H1 (cell line): ENCODE results near the gene KCNS3. TPM values are rescaled to one million over a fixed set of nuclear protein-coding genes. Genes with fewer than 3 reads are reported as not detected.
"Not testable (repeated sequence)": the region's sequence is repeated elsewhere in the genome, so short reads cannot be mapped to it uniquely, and the experiment has no call there.

Experiments
- CTCF ChIA-PET: fragments of 300-600 bp; sonication (Branson Sonifier 250); formaldehyde crosslinking; loops from one replicate; lab custom pipeline; 2021; ENCODE audit not compliant: partially characterized antibody; lab: Charles Lee
- POLR2A ChIA-PET: fragments of 300-600 bp; sonication (Branson Sonifier 250); formaldehyde crosslinking; loops from one replicate; lab custom pipeline; 2021; ENCODE audit warnings: inconsistent platforms; ENCODE audit not compliant: partially characterized antibody; lab: Charles Lee
- DNase-seq, 2 experiments: peaks; one replicate each; pipeline versions ENCODE4 v3.0.0 to v3.0.0-alpha.2; 2010 to 2022; ENCODE audit warnings: low spot score in 2 of 2, low read depth in 1 of 2, mixed read lengths in 1 of 2
- FAIRE-seq: peaks from 2 replicates; lab custom pipeline; 2011; peaks lifted over from hg19 to GRCh38; lab: Jason Lieb, UNC
- H2AFZ ChIP-seq: 2 replicates; pipeline ENCODE4 v1.8.1; 2012; ENCODE audit warnings: low read length, inconsistent platforms
- H2AK5ac ChIP-seq: 2 replicates; pipeline ENCODE4 v1.6.1; 2013; ENCODE audit warnings: low read depth, low read length
- H2BK120ac ChIP-seq: replicated peaks from 2 replicates; pipeline ENCODE3; 2013; ENCODE audit warnings: low read depth, low read length, inconsistent platforms
- H2BK12ac ChIP-seq: 2 replicates; pipeline ENCODE4 v1.6.1; 2013; ENCODE audit warnings: low read depth, low read length
- H2BK15ac ChIP-seq: 2 replicates; pipeline ENCODE4 v1.6.1; 2013; ENCODE audit warnings: low read length
- H2BK20ac ChIP-seq: 2 replicates; pipeline ENCODE4 v1.6.1; 2013; ENCODE audit warnings: low read length
- H2BK5ac ChIP-seq: 2 replicates; pipeline ENCODE4 v1.6.1; 2013; ENCODE audit warnings: low read depth, low read length
- H3K14ac ChIP-seq: 2 replicates; pipeline ENCODE4 v1.6.1; 2013; ENCODE audit warnings: inconsistent platforms; ENCODE audit not compliant: insufficient read length
- H3K18ac ChIP-seq: 2 replicates; pipeline ENCODE4 v1.6.1; 2013; ENCODE audit warnings: low read length; ENCODE audit errors: extremely low read depth
- H3K23ac ChIP-seq: 2 replicates; pipeline ENCODE4 v1.6.1; 2013; ENCODE audit warnings: inconsistent platforms; ENCODE audit not compliant: insufficient read length
- H3K23me2 ChIP-seq: 2 replicates; pipeline ENCODE4 v1.6.1; 2013; ENCODE audit warnings: low read depth, low read length
- H3K27ac ChIP-seq: 2 replicates; pipeline ENCODE4 v1.6.1; 2011; ENCODE audit warnings: low read depth, low read length, inconsistent platforms
- H3K27me3 ChIP-seq, 4 experiments: replicated peaks in 1 of 4; 1 replicate in 1 of 4; 2 replicates in 3 of 4; pipeline versions ENCODE4 v1.6.1 to v1.8.1; 2011 to 2013; ENCODE audit warnings: low read length in 3 of 4, mild to moderate bottlenecking in 3 of 4, inconsistent platforms in 2 of 4, mixed read lengths in 2 of 4, moderate library complexity in 1 of 4; ENCODE audit not compliant: control insufficient read depth in 3 of 4, insufficient read depth in 3 of 4; ENCODE audit errors: extremely low read depth in 1 of 4
- H3K36me3 ChIP-seq, 4 experiments: 2 replicates each; pipeline versions ENCODE4 v1.6.1 to v1.8.1; 2011 to 2013; ENCODE audit warnings: mild to moderate bottlenecking in 4 of 4, low read length in 3 of 4, moderate library complexity in 2 of 4, control low read depth in 1 of 4, inconsistent platforms in 1 of 4; ENCODE audit not compliant: insufficient read depth in 4 of 4, control insufficient read depth in 2 of 4
- H3K4ac ChIP-seq: replicated peaks from 2 replicates; pipeline ENCODE3; 2013; ENCODE audit warnings: low read length, low read depth, mixed read lengths, inconsistent platforms; ENCODE audit not compliant: insufficient read length
- H3K4me1 ChIP-seq, 4 experiments: replicated peaks in 1 of 4; 1 replicate in 1 of 4; 2 replicates in 3 of 4; pipeline versions ENCODE4 v1.6.1 to v1.8.1; 2011 to 2013; ENCODE audit warnings: low read length in 3 of 4, inconsistent platforms in 2 of 4, mixed read lengths in 1 of 4; ENCODE audit not compliant: insufficient read depth in 4 of 4, control insufficient read depth in 3 of 4
- H3K4me2 ChIP-seq, 2 experiments: 2 replicates each; pipeline versions ENCODE4 v1.6.1 to v1.8.1; 2011 to 2013; ENCODE audit warnings: low read depth in 2 of 2, low read length in 2 of 2, control low read depth in 1 of 2, inconsistent platforms in 1 of 2, mild to moderate bottlenecking in 1 of 2; ENCODE audit not compliant: insufficient read depth in 1 of 2
- H3K4me3 ChIP-seq, 4 experiments: fragments of 200-600, 300-600 bp in 1 of 4; sonication (generic), shearing (Covaris generic), sonication (Bioruptor Twin) in 1 of 4; 2 replicates each; pipeline versions ENCODE4 v1.5.1 to v1.8.1; 2011 to 2016; ENCODE audit warnings: low read length in 4 of 4, low read depth in 3 of 4, control low read depth in 2 of 4, inconsistent platforms in 2 of 4, mild to moderate bottlenecking in 2 of 4, mixed read lengths in 1 of 4, moderate library complexity in 1 of 4; ENCODE audit not compliant: insufficient read depth in 2 of 4; ENCODE audit errors: extremely low read depth in 1 of 4
- H3K56ac ChIP-seq: replicated peaks from 2 replicates; pipeline ENCODE3; 2013; ENCODE audit warnings: low read depth, mild to moderate bottlenecking, mixed read lengths, low read length, inconsistent platforms; ENCODE audit not compliant: insufficient read length
- H3K79me1 ChIP-seq: 2 replicates; pipeline ENCODE4 v1.6.1; 2013; ENCODE audit warnings: low read depth, low read length, control low read depth
- H3K79me2 ChIP-seq, 2 experiments: 2 replicates each; pipeline versions ENCODE4 v1.6.1 to v1.8.1; 2012 to 2013; ENCODE audit warnings: low read length in 2 of 2, mild to moderate bottlenecking in 2 of 2, inconsistent platforms in 1 of 2; ENCODE audit not compliant: insufficient read depth in 2 of 2, control insufficient read depth in 1 of 2
- H3K9ac ChIP-seq, 4 experiments: replicated peaks in 1 of 4; 1 replicate in 1 of 4; 2 replicates in 3 of 4; pipeline versions ENCODE4 v1.6.1 to v1.8.1; 2011 to 2013; ENCODE audit warnings: low read depth in 3 of 4, low read length in 3 of 4, control low read depth in 2 of 4, mild to moderate bottlenecking in 2 of 4, moderate library complexity in 2 of 4, inconsistent platforms in 1 of 4; ENCODE audit errors: extremely low read depth in 1 of 4
- H3K9me3 ChIP-seq, 2 experiments: 2 replicates each; pipeline versions ENCODE4 v1.6.1 to v1.8.1; 2012 to 2013; ENCODE audit warnings: mild to moderate bottlenecking in 2 of 2, moderate library complexity in 2 of 2, control low read depth in 1 of 2, inconsistent platforms in 1 of 2, low read depth in 1 of 2, low read length in 1 of 2, mixed read lengths in 1 of 2; ENCODE audit not compliant: insufficient read depth in 2 of 2
- H4K20me1 ChIP-seq, 2 experiments: replicated peaks in 1 of 2; 2 replicates each; pipeline versions ENCODE3 to v1.8.1; 2011 to 2013; ENCODE audit warnings: inconsistent platforms in 2 of 2, low read length in 2 of 2, mild to moderate bottlenecking in 1 of 2; ENCODE audit not compliant: insufficient read depth in 2 of 2, control insufficient read depth in 1 of 2
- H4K5ac ChIP-seq: 2 replicates; pipeline ENCODE4 v1.6.1; 2013; ENCODE audit warnings: low read length, low read depth, mixed read lengths, inconsistent platforms; ENCODE audit not compliant: insufficient read length
- H4K8ac ChIP-seq: 2 replicates; pipeline ENCODE4 v1.8.0; 2013; ENCODE audit warnings: mild to moderate bottlenecking, moderate library complexity, low read length, inconsistent platforms; ENCODE audit not compliant: insufficient read depth; ENCODE audit errors: extremely low read depth
- H4K91ac ChIP-seq: replicated peaks from 2 replicates; pipeline ENCODE3; 2013; ENCODE audit warnings: low read length, mixed read lengths, inconsistent platforms; ENCODE audit not compliant: insufficient read length
- WGBS, 2 experiments: shearing (Covaris generic) in 1 of 2; methylation state at CpG; one replicate each; pipeline versions ENCODE4 v1.1.6 to v1.1.7; 2013 to 2015; ENCODE audit warnings: low lambda C conversion rate in 2 of 2, mixed read lengths in 2 of 2, inconsistent platforms in 1 of 2, low coverage in 1 of 2, missing lambda C conversion rate in 1 of 2; ENCODE audit not compliant: insufficient replicate concordance in 2 of 2, insufficient coverage in 1 of 2, insufficient read length in 1 of 2; ENCODE audit errors: extremely low coverage in 1 of 2, missing lambda C conversion rate in 1 of 2; 5-methylcytosine and 5-hydroxymethylcytosine counted together
- polyA plus RNA-seq, 7 experiments: library from polyadenylated mRNA; depleted of rRNA in 3 of 7; stranded (reverse) in 5 of 7; unstranded in 2 of 7; fragments of >200 nt in 5 of 7; fragments of 200-250 nt in 2 of 7; gene quantifications; 1 replicate in 5 of 7; 2 replicates in 1 of 7; 4 replicates in 1 of 7; pipeline versions ENCODE4 v1.2.1 to v1.2.3, GENCODE V29; 2011 to 2013; ENCODE audit warnings: missing spikeins in 2 of 7, mixed read lengths in 2 of 7
- total RNA-seq: library from RNA; stranded (reverse); fragmentation: NEBNext Ultra II Directional; extraction: Animal tissue kit (Norgen Biotek cat#: 25700); gene quantifications from 2 replicates; pipeline ENCODE4 v1.2.1, GENCODE V29; 2021

The KCNS3 gene
- total and polyA plus RNA-seq, 2 of the 8 experiments (the other 6 are each of a cell fraction or from before 2014, with no cell fraction given), result 22.7 to 23.0 TPM

- H4K8ac ChIP-seq, DNase-seq, H3K56ac ChIP-seq, H2BK20ac ChIP-seq, POLR2A ChIA-PET, H2BK15ac ChIP-seq, H2BK12ac ChIP-seq, H3K9me3 ChIP-seq, H2AFZ ChIP-seq, H3K4me2 ChIP-seq, H2BK5ac ChIP-seq, FAIRE-seq, H4K91ac ChIP-seq, H2BK120ac ChIP-seq, H4K5ac ChIP-seq, H3K18ac ChIP-seq, H3K79me1 ChIP-seq, H3K23me2 ChIP-seq, H3K27me3 ChIP-seq, H3K4ac ChIP-seq, H3K4me1 ChIP-seq, H4K20me1 ChIP-seq, H3K9ac ChIP-seq, H3K79me2 ChIP-seq, CTCF ChIA-PET, H3K36me3 ChIP-seq, H3K4me3 ChIP-seq, H3K23ac ChIP-seq, H2AK5ac ChIP-seq, H3K14ac ChIP-seq, H3K27ac ChIP-seq: not testable (repeated sequence)
- 97% methylated on average over 10 of the region's 16 CpGs; no CpG with 5 or more reads in 1 of the 2 experiments for WGBS, 2 experiments
Measured at GRCh38 chr2:17963571-17963970, 85.1 kb downstream of the KCNS3 start.
